HG03045 (cell line): ENCODE measurements around the gene KRTAP22-2.

Experiments
- ATAC-seq: cut with Tn5 transposase; IDR thresholded peaks from one replicate; pipeline ENCODE4 v1.9.1; 2021; ENCODE audit warnings: mild to moderate bottlenecking, moderate library complexity; ENCODE audit not compliant: unreplicated experiment

Gene KRTAP22-2

DNA sequence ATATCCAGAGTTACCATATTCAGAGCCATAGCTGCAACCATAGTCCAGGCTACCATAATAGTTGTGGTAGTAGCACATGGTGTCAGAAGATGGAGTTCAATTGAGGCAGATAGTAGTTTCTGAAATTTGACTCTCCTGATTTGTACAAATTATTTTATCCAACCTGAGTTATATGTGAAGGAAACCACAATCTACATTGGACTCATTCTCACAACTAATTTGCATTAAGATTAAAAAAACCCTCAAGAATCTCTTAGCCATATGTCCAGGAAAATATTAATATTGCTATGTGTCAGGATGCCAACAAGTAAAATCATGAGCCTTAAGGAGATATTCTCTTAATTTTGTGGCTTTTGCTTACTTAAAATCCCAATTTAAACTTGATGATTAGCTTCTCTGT is at the start of gene KRTAP22-2:
TSS of gene KRTAP22-2 (minus strand) at position 101 of the 400 bp plus-strand sequence.
- no peak for ATAC-seq

- no peak for ATAC-seq
Measured at GRCh38 chr21:30638686-30639085, 48.5 kb upstream of the KRTAP22-2 start.

GRCh38 chr21:30634906-30635305 is 44.7 kb upstream of the KRTAP22-2 start, which contains the start of gene KRTAP20-2:
Gene KRTAP20-2 (plus strand): TSS chr21:30635206. CDS start chr21:30635264, 58 bp downstream.
- ATAC-seq: no peak

DNA sequence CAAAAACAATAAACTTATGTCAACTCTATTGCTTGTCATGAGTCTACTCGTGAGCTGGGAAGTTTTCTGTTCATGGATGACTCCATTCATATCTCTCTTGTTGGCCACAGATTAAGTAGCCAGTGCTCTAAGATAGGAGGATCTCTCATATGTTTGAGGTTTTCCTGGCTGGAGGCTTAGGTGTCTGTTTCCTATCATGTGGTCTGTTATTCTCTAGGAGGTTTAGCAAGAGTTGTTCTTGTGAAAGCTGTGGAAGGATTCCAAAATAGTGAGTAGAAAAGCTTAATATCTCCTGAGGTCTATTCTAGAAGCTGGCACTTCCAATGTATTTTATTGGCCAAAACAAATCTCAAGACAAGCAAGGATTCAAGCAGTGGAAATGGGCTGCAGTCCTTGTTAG is 39.0 kb upstream of the KRTAP22-2 start:
- ATAC-seq: no peak

DNA sequence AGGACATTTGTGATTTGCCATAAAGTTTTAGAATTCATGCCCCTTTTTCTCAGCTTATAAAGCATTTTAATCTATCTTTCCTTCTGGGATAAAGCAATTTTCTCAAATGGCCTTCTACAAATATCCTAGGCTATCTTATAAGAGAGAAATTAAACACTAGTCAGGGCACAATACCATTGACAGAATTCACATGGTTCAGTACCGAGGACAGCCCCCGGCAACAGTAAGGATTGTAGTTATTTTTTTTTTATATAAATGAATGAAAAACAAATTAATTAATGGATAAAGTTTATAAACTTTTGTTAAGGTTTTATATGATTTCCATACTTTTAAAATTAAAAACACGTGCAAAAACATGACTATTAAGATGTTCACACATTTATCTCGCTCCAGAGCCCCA is 37.9 kb upstream of the KRTAP22-2 start:
- ATAC-seq: no peak

- ATAC-seq: no peak
Measured at GRCh38 chr21:30625449-30626165, 35.4 kb upstream of the KRTAP22-2 start.

GRCh38 chr21:30623362-30623761 is 33.2 kb upstream of the KRTAP22-2 start:
- ATAC-seq: no peak

GRCh38 chr21:30620522-30620921 is 30.3 kb upstream of the KRTAP22-2 start, which contains the start of gene KRTAP20-4:
Gene KRTAP20-4 (plus strand): TSS chr21:30620627.
- ATAC-seq: no peak

DNA sequence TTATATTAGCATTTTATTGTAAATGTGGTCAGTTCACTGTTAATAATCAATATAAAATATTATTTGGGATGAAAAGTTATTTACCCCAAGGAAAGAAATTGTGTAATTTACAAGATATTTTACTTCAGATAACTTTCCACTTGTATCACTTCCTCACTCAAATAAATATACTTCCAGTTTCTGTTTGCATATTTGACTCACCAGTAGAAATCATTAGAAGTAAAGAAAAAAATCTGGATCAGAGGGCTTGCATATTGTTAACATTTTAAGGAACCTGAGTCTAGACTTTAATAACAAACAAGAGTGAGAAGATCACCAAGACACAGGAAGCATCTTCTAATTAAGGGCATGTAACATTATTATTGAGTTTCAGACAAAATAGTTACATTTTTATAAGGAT is 29.9 kb upstream of the KRTAP22-2 start:
- no peak for ATAC-seq

DNA sequence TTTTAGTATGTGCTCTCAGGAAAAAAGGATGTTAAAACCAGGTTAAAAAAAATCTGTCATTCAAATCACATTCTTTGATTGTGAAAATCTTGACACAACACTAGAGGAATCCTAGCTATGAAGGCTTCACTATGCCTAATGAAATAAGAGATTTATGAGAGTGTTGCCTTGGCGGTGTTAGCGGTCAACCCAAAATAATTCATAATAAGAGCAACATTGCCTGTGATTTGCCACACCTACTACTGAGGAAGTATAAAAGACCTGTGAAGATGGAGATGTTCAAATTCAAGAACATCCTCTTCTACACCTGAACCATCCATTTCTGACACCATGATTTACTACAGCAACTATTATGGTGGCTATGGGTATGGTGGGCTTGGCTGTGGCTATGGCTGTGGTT is 25.9 kb upstream of the KRTAP22-2 start, which contains the start of gene KRTAP20-1:
TSS of gene KRTAP20-1 (plus strand) at position 301 of the 400 bp plus-strand sequence. CDS start at position 331, 30 bp downstream.
- ATAC-seq: no peak

GRCh38 chr21:30615199-30615598 is 25.0 kb upstream of the KRTAP22-2 start:
- ATAC-seq: no peak

GRCh38 chr21:30613836-30614235 is 23.6 kb upstream of the KRTAP22-2 start, which contains the start of gene KRTAP6-1:
Gene KRTAP6-1 (minus strand): TSS chr21:30613930. CDS start chr21:30613904, 26 bp downstream.
- ATAC-seq: no peak

GRCh38 chr21:30612132-30612531 is 21.9 kb upstream of the KRTAP22-2 start:
- no peak for ATAC-seq

- ATAC-seq: no peak
Measured at GRCh38 chr21:30605968-30606367, 15.8 kb upstream of the KRTAP22-2 start.

GRCh38 chr21:30600787-30601186 is 10.6 kb upstream of the KRTAP22-2 start, which contains the start of gene KRTAP22-1:
Gene KRTAP22-1 (plus strand): TSS chr21:30601087.
- ATAC-seq: no peak

DNA sequence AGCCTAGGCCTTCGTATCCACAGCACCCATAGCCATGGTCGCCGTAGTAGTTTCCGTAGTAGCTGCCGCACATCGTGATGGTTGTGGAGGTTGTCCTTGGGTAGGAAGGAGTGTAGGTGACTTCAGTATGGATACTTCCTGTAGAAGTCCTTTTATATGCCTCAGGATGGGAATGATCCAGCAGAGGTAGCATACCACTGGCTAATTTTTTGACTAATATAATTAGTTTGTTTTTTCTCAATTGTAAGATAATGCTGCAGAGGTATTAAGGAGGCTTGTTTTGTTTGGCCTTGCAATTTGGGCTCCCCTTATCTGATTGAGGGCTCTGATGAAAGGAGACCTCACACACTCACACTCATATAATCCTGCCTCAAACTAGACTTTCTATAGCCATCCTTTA is 8.6 kb upstream of the KRTAP22-2 start, which contains the start of gene KRTAP6-2:
TSS of gene KRTAP6-2 (minus strand) at position 101 of the 400 bp plus-strand sequence. CDS start at position 73, 28 bp downstream.
- no peak for ATAC-seq

DNA sequence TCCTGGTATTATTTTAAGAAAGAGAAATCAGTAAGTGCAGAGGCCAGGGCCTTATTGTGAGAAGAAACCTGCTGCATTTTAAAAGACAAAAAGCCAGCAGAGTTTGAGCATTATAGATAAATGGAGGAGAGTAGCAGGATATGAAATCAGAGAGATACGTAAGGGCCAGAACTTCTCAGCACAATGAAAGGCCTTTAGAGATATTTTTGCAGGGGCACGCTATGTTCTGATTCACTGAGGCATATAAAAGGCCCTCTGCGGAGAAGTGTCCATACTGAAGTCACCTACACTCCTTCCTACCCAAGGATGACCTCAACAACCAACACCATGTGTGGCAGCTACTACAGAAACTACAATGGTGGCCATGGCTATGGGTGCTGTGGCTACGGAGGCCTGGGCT is 1.9 kb upstream of the KRTAP22-2 start, which contains the start of gene KRTAP6-3:
TSS of gene KRTAP6-3 (plus strand) at position 301 of the 400 bp plus-strand sequence. CDS start at position 307, 6 bp downstream.
- no peak for ATAC-seq

DNA sequence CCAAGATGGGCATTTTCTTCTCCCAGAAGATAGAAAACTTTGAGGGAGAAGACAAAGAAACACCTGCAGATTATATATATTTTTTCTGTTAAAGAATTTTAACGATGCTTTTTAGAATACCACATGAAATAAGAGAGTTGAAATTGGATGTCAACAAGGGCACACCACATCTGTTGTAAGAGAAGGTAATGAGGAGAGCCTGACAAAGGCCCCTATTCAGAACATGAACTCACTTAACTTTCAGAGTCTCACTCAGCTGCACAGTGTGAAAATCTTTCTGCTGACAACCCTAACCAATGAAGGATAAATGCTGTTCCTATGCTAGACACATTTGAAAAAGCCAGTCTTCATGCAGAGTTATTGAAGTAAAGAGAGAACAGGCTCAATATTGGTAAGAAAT is 7.3 kb downstream of the KRTAP22-2 start:
- no peak for ATAC-seq

- ATAC-seq: no peak
Measured at GRCh38 chr21:30580132-30580531, 10.1 kb downstream of the KRTAP22-2 start.

- no peak for ATAC-seq
Measured at GRCh38 chr21:30579346-30579745, 10.9 kb downstream of the KRTAP22-2 start.

GRCh38 chr21:30577766-30578165 is 12.4 kb downstream of the KRTAP22-2 start:
- no peak for ATAC-seq

- no peak for ATAC-seq
Measured at GRCh38 chr21:30567617-30568016, 22.6 kb downstream of the KRTAP22-2 start.
